Neuronal stem cell (in vitro differentiated cells): ENCODE data around the gene PNPLA3.

ENCODE experiments used
- DNase-seq: peaks from one replicate; pipeline ENCODE4 v3.0.0-alpha.2; 2013; ENCODE audit warnings: low spot score
- H2AFZ ChIP-seq: one replicate; pipeline ENCODE4 v1.6.1; 2013; ENCODE audit warnings: mild to moderate bottlenecking, low read length, inconsistent platforms
- H2AK5ac ChIP-seq: 2 replicates; pipeline ENCODE4 v1.6.1; 2013; ENCODE audit warnings: low read depth, mild to moderate bottlenecking, inconsistent platforms, low read length, moderate library complexity, mixed read lengths
- H2BK120ac ChIP-seq: 2 replicates; pipeline ENCODE4 v1.6.1; 2013; ENCODE audit warnings: low read depth, mild to moderate bottlenecking, inconsistent platforms, low read length, moderate library complexity, mixed read lengths
- H2BK12ac ChIP-seq: one replicate; pipeline ENCODE4 v1.6.1; 2013; ENCODE audit warnings: low read length, inconsistent platforms
- H2BK15ac ChIP-seq: 2 replicates; pipeline ENCODE4 v1.6.1; 2013; ENCODE audit warnings: mild to moderate bottlenecking, low read length, inconsistent platforms, mixed read lengths
- H2BK5ac ChIP-seq: one replicate; pipeline ENCODE4 v1.6.1; 2013; ENCODE audit warnings: inconsistent platforms, mild to moderate bottlenecking, low read length, moderate library complexity
- H3K14ac ChIP-seq: one replicate; pipeline ENCODE4 v1.6.1; 2013; ENCODE audit warnings: low read length, inconsistent platforms
- H3K18ac ChIP-seq: 2 replicates; pipeline ENCODE4 v1.6.1; 2013; ENCODE audit warnings: low read length, inconsistent platforms
- H3K23ac ChIP-seq: 2 replicates; pipeline ENCODE4 v1.6.1; 2013; ENCODE audit warnings: low read depth, mild to moderate bottlenecking, mixed read lengths, low read length, inconsistent platforms; ENCODE audit not compliant: poor library complexity
- H3K27ac ChIP-seq: replicated peaks from 3 replicates; pipeline ENCODE4 v1.5.1; 2013; ENCODE audit warnings: low read length, inconsistent platforms
- H3K27me3 ChIP-seq, 3 experiments: 2 replicates each; pipeline ENCODE4 v1.6.1; 2013; ENCODE audit warnings: low read length in 3 of 3, mild to moderate bottlenecking in 2 of 3, inconsistent platforms in 1 of 3, low read depth in 1 of 3, mixed read lengths in 1 of 3, moderate library complexity in 1 of 3; ENCODE audit not compliant: control insufficient read depth in 3 of 3, insufficient read depth in 3 of 3
- H3K36me3 ChIP-seq, 2 donors: replicated peaks in 1 of 2; 2 replicates each; pipeline ENCODE4 v1.6.1; 2013; ENCODE audit warnings: low read length in 2 of 2; ENCODE audit not compliant: control insufficient read depth in 2 of 2, insufficient read depth in 2 of 2
- H3K4ac ChIP-seq: 2 replicates; pipeline ENCODE4 v1.6.1; 2013; ENCODE audit warnings: inconsistent platforms, mild to moderate bottlenecking, low read length, moderate library complexity
- H3K4me1 ChIP-seq, 2 donors: 1 replicate in 1 of 2; 2 replicates in 1 of 2; pipeline ENCODE4 v1.6.1; 2013; ENCODE audit warnings: low read length in 2 of 2, low read depth in 1 of 2; ENCODE audit not compliant: control insufficient read depth in 2 of 2, insufficient read depth in 1 of 2
- H3K4me2 ChIP-seq: one replicate; pipeline ENCODE4 v1.6.1; 2013; ENCODE audit warnings: mild to moderate bottlenecking, low read length, inconsistent platforms; ENCODE audit not compliant: insufficient read depth, poor library complexity, severe bottlenecking
- H3K4me3 ChIP-seq, 2 donors: 2 replicates each; pipeline ENCODE4 v1.5.1; 2013; ENCODE audit warnings: low read length in 2 of 2, mild to moderate bottlenecking in 2 of 2, inconsistent platforms in 1 of 2, moderate library complexity in 1 of 2
- H3K79me1 ChIP-seq: one replicate; pipeline ENCODE4 v1.6.1; 2013; ENCODE audit warnings: low read depth, mild to moderate bottlenecking, inconsistent platforms, low read length, moderate library complexity
- H3K9ac ChIP-seq: one replicate; pipeline ENCODE4 v1.6.1; 2013; ENCODE audit warnings: mild to moderate bottlenecking, low read depth, low read length, inconsistent platforms; ENCODE audit not compliant: poor library complexity
- H3K9me3 ChIP-seq, 2 donors: replicated peaks in 1 of 2; 2 replicates each; pipeline versions ENCODE3 to v1.6.1; 2013; ENCODE audit warnings: low read length in 2 of 2, mild to moderate bottlenecking in 2 of 2, inconsistent platforms in 1 of 2, low read depth in 1 of 2, mixed read lengths in 1 of 2, moderate library complexity in 1 of 2; ENCODE audit not compliant: control insufficient read depth in 2 of 2, insufficient read depth in 1 of 2
- H4K8ac ChIP-seq: one replicate; pipeline ENCODE4 v1.6.1; 2013; ENCODE audit warnings: low read depth, mild to moderate bottlenecking, inconsistent platforms, low read length, moderate library complexity
- H4K91ac ChIP-seq: one replicate; pipeline ENCODE4 v1.6.1; 2013; ENCODE audit warnings: low read length, low read depth, mild to moderate bottlenecking, inconsistent platforms; ENCODE audit not compliant: poor library complexity
- WGBS, 2 donors: extraction: QIAGEN DNeasy Blood & Tissue Kit; methylation state at CpG; one replicate each; pipeline ENCODE4 v1.1.7; 2013; ENCODE audit warnings: missing lambda C conversion rate in 2 of 2, mixed read lengths in 1 of 2; ENCODE audit not compliant: insufficient read length in 2 of 2, insufficient replicate concordance in 1 of 2; ENCODE audit errors: extremely low coverage in 2 of 2; 5-methylcytosine and 5-hydroxymethylcytosine counted together

Gene PNPLA3

GRCh38 chr22:43905681-43906080, 17.9 kb upstream of the PNPLA3 start:
- WGBS, 2 donors, result no CpG with 5 or more reads among the region's 7 CpGs
- no peak for DNase-seq
- H3K4me2 ChIP-seq, result no peak overlapping the region

GRCh38 chr22:43909708-43910107, 13.9 kb upstream of the PNPLA3 start:
- no peaks in the 10 kb centered on the region for H3K9me3 ChIP-seq
- H2AK5ac ChIP-seq, result peak overlapping the region; percentile 30
- no peak overlapping the region for H2BK120ac ChIP-seq
- no peak overlapping the region for H3K9ac ChIP-seq
- H4K91ac ChIP-seq, result no peak overlapping the region
- H3K79me1 ChIP-seq, result no peaks in the 10 kb centered on the region
- H3K27me3 ChIP-seq, result peaks cover 0 to 31% (median 0%) of the 10 kb centered on the region in 3 experiments
- peak overlapping the region; percentile 47 for H2BK15ac ChIP-seq
- no peak overlapping the region for H3K23ac ChIP-seq
- no peak overlapping the region for H3K4me2 ChIP-seq
- H3K4ac ChIP-seq, result no peak overlapping the region
- no peak overlapping the region for H4K8ac ChIP-seq
- no peaks in the 10 kb centered on the region for H3K36me3 ChIP-seq
- no peak overlapping the region for H2BK5ac ChIP-seq
- peak overlapping the region; percentile 8 for H3K18ac ChIP-seq
- no peak overlapping the region for H2AFZ ChIP-seq
- H3K27ac ChIP-seq, result no peak overlapping the region
- no peak overlapping the region for H3K4me3 ChIP-seq
- WGBS, 2 donors, result no CpG with 5 or more reads among the region's 1 CpG
- peaks cover 0 to 3% of the 10 kb centered on the region in 2 donors for H3K4me1 ChIP-seq
- no peak overlapping the region for H3K14ac ChIP-seq
- DNase-seq, result no peak
- H2BK12ac ChIP-seq, result no peak overlapping the region

More at GRCh38 chr22:43905681-43906080, 17.9 kb upstream of the PNPLA3 start:
- Histone ChIP-seq H3K9me3 (no peaks in the 10 kb centered on the region), H4K91ac (no peak overlapping the region), H3K18ac (no peak overlapping the region), H2BK120ac (no peak overlapping the region), H2AK5ac (no peak overlapping the region), H2BK15ac (no peak overlapping the region), H3K79me1 (no peaks in the 10 kb centered on the region), H3K4me1 (no peaks in the 10 kb centered on the region), H3K36me3 (no peaks in the 10 kb centered on the region), H3K4ac (no peak overlapping the region), H2BK5ac (no peak overlapping the region), H3K27me3 (peaks cover 0 to 15% (median 0%) of the 10 kb centered on the region in 3 experiments), H2BK12ac (no peak overlapping the region), H3K23ac (no peak overlapping the region), H3K27ac (no peak overlapping the region), H3K14ac (no peak overlapping the region), H3K9ac (no peak overlapping the region), H4K8ac (no peak overlapping the region), H2AFZ (no peak overlapping the region), H3K4me3 (no peak overlapping the region)

- Histone ChIP-seq H2BK12ac (no peak overlapping the region), H3K4me1 (peaks cover 0 to 3% of the 10 kb centered on the region in 2 donors), H3K14ac (no peak overlapping the region), H2BK120ac (no peak overlapping the region), H3K4me2 (no peak overlapping the region), H3K9ac (no peak overlapping the region), H4K91ac (no peak overlapping the region), H2AFZ (no peak overlapping the region), H3K79me1 (no peaks in the 10 kb centered on the region), H3K9me3 (no peaks in the 10 kb centered on the region), H2BK5ac (no peak overlapping the region), H3K27me3 (peaks cover 0 to 31% (median 0%) of the 10 kb centered on the region in 3 experiments), H2AK5ac (peak overlapping the region; percentile 30), H3K36me3 (no peaks in the 10 kb centered on the region), H3K23ac (no peak overlapping the region), H3K27ac (no peak overlapping the region), H4K8ac (no peak overlapping the region), H3K4ac (no peak overlapping the region), H2BK15ac (peak overlapping the region; percentile 47), H3K18ac (peak overlapping the region; percentile 53), H3K4me3 (no peak overlapping the region)
- WGBS, 2 donors, result no CpG with 5 or more reads among the region's 6 CpGs
- DNase-seq, result no peak
Observed at GRCh38 chr22:43910178-43910695, 13.4 kb upstream of the PNPLA3 start.

GRCh38 chr22:43911351-43911750, 12.3 kb upstream of the PNPLA3 start:
- Histone ChIP-seq H2BK5ac (no peak overlapping the region), H3K23ac (no peak overlapping the region), H3K4me1 (peaks cover 0 to 3% of the 10 kb centered on the region in 2 donors), H3K27ac (no peak overlapping the region), H3K9ac (no peak overlapping the region), H3K79me1 (no peaks in the 10 kb centered on the region), H4K91ac (no peak overlapping the region), H2BK120ac (no peak overlapping the region), H3K4me2 (no peak overlapping the region), H2AK5ac (no peak overlapping the region), H3K4me3 (no peak overlapping the region), H3K9me3 (peaks cover 0 to 3% of the 10 kb centered on the region in 2 donors), H2AFZ (no peak overlapping the region), H4K8ac (no peak overlapping the region), H3K4ac (no peak overlapping the region), H2BK15ac (no peak overlapping the region), H3K36me3 (no peaks in the 10 kb centered on the region), H3K18ac (no peak overlapping the region), H2BK12ac (no peak overlapping the region), H3K14ac (no peak overlapping the region), H3K27me3 (peaks cover 0 to 31% (median 0%) of the 10 kb centered on the region in 3 experiments)
- no CpG with 5 or more reads among the region's 4 CpGs for WGBS, 2 donors
- DNase-seq, result no peak
